ENCODE data around the gene GRM8.
"Not testable (repeated sequence)": the region's sequence is repeated elsewhere in the genome, so short reads cannot be mapped to it uniquely, and the experiment has no call there.

GRCh38 chr7:126887980-126888379 is 364.8 kb downstream of the GRM8 start:
- TF ChIP-seq, protein P1, sequence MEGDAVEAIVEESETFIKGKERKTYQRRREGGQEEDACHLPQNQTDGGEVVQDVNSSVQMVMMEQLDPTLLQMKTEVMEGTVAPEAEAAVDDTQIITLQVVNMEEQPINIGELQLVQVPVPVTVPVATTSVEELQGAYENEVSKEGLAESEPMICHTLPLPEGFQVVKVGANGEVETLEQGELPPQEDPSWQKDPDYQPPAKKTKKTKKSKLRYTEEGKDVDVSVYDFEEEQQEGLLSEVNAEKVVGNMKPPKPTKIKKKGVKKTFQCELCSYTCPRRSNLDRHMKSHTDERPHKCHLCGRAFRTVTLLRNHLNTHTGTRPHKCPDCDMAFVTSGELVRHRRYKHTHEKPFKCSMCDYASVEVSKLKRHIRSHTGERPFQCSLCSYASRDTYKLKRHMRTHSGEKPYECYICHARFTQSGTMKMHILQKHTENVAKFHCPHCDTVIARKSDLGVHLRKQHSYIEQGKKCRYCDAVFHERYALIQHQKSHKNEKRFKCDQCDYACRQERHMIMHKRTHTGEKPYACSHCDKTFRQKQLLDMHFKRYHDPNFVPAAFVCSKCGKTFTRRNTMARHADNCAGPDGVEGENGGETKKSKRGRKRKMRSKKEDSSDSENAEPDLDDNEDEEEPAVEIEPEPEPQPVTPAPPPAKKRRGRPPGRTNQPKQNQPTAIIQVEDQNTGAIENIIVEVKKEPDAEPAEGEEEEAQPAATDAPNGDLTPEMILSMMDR (IDR thresholded peaks at IDR 0.05; ENCODE audit: borderline replicate concordance, extremely low read depth, low read length, poor library complexity, severe bottlenecking), result not testable (repeated sequence)
- not testable (repeated sequence) for TF ChIP-seq EZH2 (IDR thresholded peaks at IDR 0.05; ENCODE audit: borderline replicate concordance, low read depth, low read length, severe bottlenecking)

All from DND-41 (cell line).